Neural progenitor cell (in vitro differentiated cells): ENCODE data around the gene ACOT7. TPM values are rescaled to one million over a fixed set of nuclear protein-coding genes. Genes with fewer than 3 reads are reported as not detected.
A peak's percentile ranks its signal among the peaks of the same experiment; 100 is the strongest.

Experiments used
- DNase-seq: peaks from one replicate; pipeline ENCODE4 v3.0.0-alpha.2; 2016; ENCODE audit warnings: low spot score
- H2AFZ ChIP-seq: fragments of 200-600 bp; sonication (generic); replicated peaks from 2 replicates; pipeline ENCODE4 v1.6.1; 2016; ENCODE audit warnings: antibody characterized with exemption
- H3F3A ChIP-seq: fragments of 200-600 bp; sonication (generic); 2 replicates; pipeline ENCODE4 v1.6.1; 2016; ENCODE audit warnings: antibody characterized with exemption, low read depth
- H3K27ac ChIP-seq: fragments of 200-600 bp; sonication (generic); 2 replicates; pipeline ENCODE4 v1.5.1; 2016; ENCODE audit warnings: mild to moderate bottlenecking
- H3K27me3 ChIP-seq: fragments of 200-600 bp; sonication (generic); 2 replicates; pipeline ENCODE4 v1.6.1; 2016; ENCODE audit warnings: mild to moderate bottlenecking, moderate library complexity
- H3K36me3 ChIP-seq: fragments of 200-600 bp; sonication (generic); 2 replicates; pipeline ENCODE4 v1.5.1; 2016
- H3K4me1 ChIP-seq: fragments of 200-600 bp; sonication (generic); 2 replicates; pipeline ENCODE4 v1.6.1; 2016; ENCODE audit warnings: mixed run types
- H3K4me2 ChIP-seq: fragments of 200-600 bp; sonication (generic); 2 replicates; pipeline ENCODE4 v1.6.1; 2016
- H3K4me3 ChIP-seq: fragments of 200-600 bp; sonication (generic); 2 replicates; pipeline ENCODE4 v1.5.1; 2016
- H3K79me2 ChIP-seq: fragments of 200-600 bp; sonication (generic); 2 replicates; pipeline ENCODE4 v1.6.1; 2016; ENCODE audit warnings: low read depth
- H3K9ac ChIP-seq: fragments of 200-600 bp; sonication (generic); 2 replicates; pipeline ENCODE4 v1.6.1; 2016
- H3K9me3 ChIP-seq: fragments of 200-600 bp; sonication (generic); 2 replicates; pipeline ENCODE4 v1.5.1; 2016; ENCODE audit warnings: low read depth
- H4K20me1 ChIP-seq: fragments of 200-600 bp; sonication (generic); 2 replicates; pipeline ENCODE4 v1.6.1; 2016; ENCODE audit warnings: low read depth
- H3K27ac Mint-ChIP-seq: 3 replicates; pipeline ENCODE4 v1.8.0; 2021; ENCODE audit warnings: mixed read lengths
- H3K27me3 Mint-ChIP-seq: 2 replicates; pipeline ENCODE4 v1.8.0; 2022; ENCODE audit warnings: low read depth, mild to moderate bottlenecking, inconsistent platforms, moderate library complexity, mixed read lengths; ENCODE audit not compliant: insufficient read depth
- H3K36me3 Mint-ChIP-seq: 3 replicates; pipeline ENCODE4 v1.8.0; 2021; ENCODE audit warnings: mixed read lengths
- H3K4me1 Mint-ChIP-seq: 3 replicates; pipeline ENCODE4 v1.8.0; 2021; ENCODE audit warnings: mixed read lengths
- H3K4me3 Mint-ChIP-seq: 3 replicates; pipeline ENCODE4 v1.8.0; 2021; ENCODE audit warnings: mild to moderate bottlenecking, moderate library complexity, mixed read lengths
- H3K9me3 Mint-ChIP-seq: 3 replicates; pipeline ENCODE4 v1.8.0; 2020; ENCODE audit warnings: mixed read lengths
- CTCF ChIP-seq: fragments of 200-600 bp; sonication (generic); IDR thresholded peaks from 2 replicates; pipeline ENCODE4 v1.5.1; 2017; ENCODE audit warnings: antibody characterized with exemption, mild to moderate bottlenecking
- EZH2 ChIP-seq: fragments of 200-600 bp; sonication (generic); IDR thresholded peaks from 2 replicates; pipeline ENCODE4 v1.6.1; 2017; ENCODE audit warnings: antibody characterized with exemption, mild to moderate bottlenecking, moderate library complexity
- EZH2phosphoT487 ChIP-seq: fragments of 200-600 bp; sonication (generic); IDR thresholded peaks from 2 replicates; pipeline ENCODE4 v1.6.1; 2017; ENCODE audit warnings: antibody characterized with exemption
- total RNA-seq: library from RNA; depleted of rRNA; stranded (reverse); fragments of >200 nt; gene quantifications from 2 replicates; pipeline ENCODE4 v1.2.3, GENCODE V29; 2015; ENCODE audit warnings: low replicate concordance

ACOT7 gene
- total RNA-seq, 1 donor from 2014 or later = 19.6 TPM

- Histone ChIP-seq H3K27ac (no peak overlapping the region), H3K4me2 (no peak overlapping the region), H3K4me3 (no peak overlapping the region), H3K9me3 (no peaks in the 10 kb centered on the region), H2AFZ (no peak overlapping the region), H3K36me3 (no peaks in the 10 kb centered on the region), H3K9ac (no peak overlapping the region), H3K4me1 (peaks cover 8% of the 10 kb centered on the region), H3K27me3 (no peaks in the 10 kb centered on the region), H3F3A (peaks cover 13% of the 10 kb centered on the region), H3K79me2 (peaks cover 17% of the 10 kb centered on the region), H4K20me1 (peaks cover 48% of the 10 kb centered on the region)
- Mint-ChIP-seq H3K9me3 (no peaks in the 10 kb centered on the region), H3K27ac (peak overlapping the region; percentile 46), H3K4me1 (peaks cover 21% of the 10 kb centered on the region), H3K27me3 (peaks cover 4% of the 10 kb centered on the region), H3K36me3 (no peaks in the 10 kb centered on the region), H3K4me3 (peak overlapping the region; percentile 22)
- DNase-seq = peak; percentile 70
- TF ChIP-seq EZH2phosphoT487 = no peak
- TF ChIP-seq CTCF = peak; percentile 71
Measured at GRCh38 chr1:6347641-6348487, 45.7 kb downstream of the ACOT7 start.

- H3K36me3 Mint-ChIP-seq = no peaks in the 10 kb centered on the region
- no peak overlapping the region for H3K4me2 ChIP-seq
Measured at GRCh38 chr1:6345460-6345859, 48.1 kb downstream of the ACOT7 start.

GRCh38 chr1:6345009-6345408 is 48.6 kb downstream of the ACOT7 start:
- no peak for TF ChIP-seq EZH2phosphoT487
- no peak for TF ChIP-seq CTCF
- TF ChIP-seq EZH2 = no peak
- Histone ChIP-seq H3K4me3 (no peak overlapping the region), H3K9ac (no peak overlapping the region), H3K27ac (no peak overlapping the region), H3K9me3 (no peaks in the 10 kb centered on the region), H3K79me2 (no peaks in the 10 kb centered on the region), H4K20me1 (peaks cover 22% of the 10 kb centered on the region), H3K4me1 (peaks cover 14% of the 10 kb centered on the region), H3K36me3 (no peaks in the 10 kb centered on the region), H3K4me2 (no peak overlapping the region), H3F3A (peaks cover 24% of the 10 kb centered on the region), H2AFZ (no peak overlapping the region), H3K27me3 (no peaks in the 10 kb centered on the region)
- Mint-ChIP-seq H3K27me3 (peaks cover 5% of the 10 kb centered on the region), H3K4me1 (peaks cover 39% of the 10 kb centered on the region), H3K9me3 (no peaks in the 10 kb centered on the region), H3K4me3 (no peak overlapping the region), H3K36me3 (no peaks in the 10 kb centered on the region), H3K27ac (no peak overlapping the region)
- DNase-seq = no peak

More at GRCh38 chr1:6345460-6345859, 48.1 kb downstream of the ACOT7 start:
- H4K20me1 ChIP-seq = peaks cover 27% of the 10 kb centered on the region
- H3K27ac ChIP-seq = no peak overlapping the region
- H3K4me1 ChIP-seq = peaks cover 10% of the 10 kb centered on the region
- H3K27me3 Mint-ChIP-seq = peaks cover 5% of the 10 kb centered on the region
- no peak for DNase-seq
- no peaks in the 10 kb centered on the region for H3K9me3 Mint-ChIP-seq
- H3K4me1 Mint-ChIP-seq = peaks cover 34% of the 10 kb centered on the region
- no peak overlapping the region for H2AFZ ChIP-seq
- no peaks in the 10 kb centered on the region for H3K9me3 ChIP-seq
- no peaks in the 10 kb centered on the region for H3K79me2 ChIP-seq
- H3K27ac Mint-ChIP-seq = no peak overlapping the region
- no peak overlapping the region for H3K4me3 ChIP-seq
- no peak overlapping the region for H3K9ac ChIP-seq
- no peak overlapping the region for H3K4me3 Mint-ChIP-seq
- no peaks in the 10 kb centered on the region for H3K36me3 ChIP-seq
- TF ChIP-seq EZH2phosphoT487 (no peak), EZH2 (no peak), CTCF (no peak)
- H3F3A ChIP-seq = peaks cover 19% of the 10 kb centered on the region
- H3K27me3 ChIP-seq = no peaks in the 10 kb centered on the region
